ENCODE results near the gene JADE2. TPM values are rescaled to one million over a fixed set of nuclear protein-coding genes. Genes with fewer than 3 reads are reported as not detected.
A peak's percentile ranks its signal among the peaks of the same experiment; 100 is the strongest.

The JADE2 gene
- total RNA-seq, 4 donors from 2014 or later: 51.7 to 116 (median 76.6) TPM

- peak; percentile 80 to 84 for DNase-seq
- H3K36me3 ChIP-seq: peaks cover 56 to 60% of the 10 kb centered on the region in 2 donors
- intact Hi-C loops (cut with DNase I): loop anchor here (5.0 to 10.0 kb wide), 3 partner anchors 51 to 276 kb away; partner anchors contain the start of genes JADE2 and UBE2B
- H3K4me3 ChIP-seq (replicated peaks in 1 of 3): no peak overlapping the region
- peaks cover 0 to 25% of the 10 kb centered on the region in 2 donors for H3K4me1 ChIP-seq
- 48% methylated on average over 17 of the region's 17 CpGs for WGBS, 2 donors
- no peaks in the 10 kb centered on the region for H3K9me3 ChIP-seq
- no peak for TF ChIP-seq POLR2A (IDR thresholded peaks at IDR 0.05)
- peak; percentile 48 to 88 (median 78) for TF ChIP-seq CTCF (IDR thresholded peaks at IDR 0.05)
- H3K27me3 ChIP-seq: no peaks in the 10 kb centered on the region
- no peak overlapping the region for H3K27ac ChIP-seq
Observed at GRCh38 chr5:134577796-134578577, 52.5 kb downstream of the JADE2 start.

- H3K4me1 ChIP-seq: peaks cover 0 to 25% of the 10 kb centered on the region in 2 donors
- H3K9me3 ChIP-seq: no peaks in the 10 kb centered on the region
- TF ChIP-seq POLR2A (IDR thresholded peaks at IDR 0.05) (no peak), CTCF (IDR thresholded peaks at IDR 0.05) (no peak)
- H3K4me3 ChIP-seq (replicated peaks in 1 of 3): no peak overlapping the region
- no peak for DNase-seq
- H3K27ac ChIP-seq: no peak overlapping the region
- intact Hi-C loops (cut with DNase I): loop anchor here (5.0 to 10.0 kb wide), 3 partner anchors 51 to 276 kb away; partner anchors contain the start of genes JADE2 and UBE2B
- H3K36me3 ChIP-seq: peaks cover 49 to 54% of the 10 kb centered on the region in 2 donors
- 93 to 98% methylated on average over 4 to 24 of the region's 32 CpGs for WGBS, 2 donors
- H3K27me3 ChIP-seq: no peaks in the 10 kb centered on the region
Observed at GRCh38 chr5:134578578-134579283, 53.3 kb downstream of the JADE2 start.

GRCh38 chr5:134579284-134579771 is 53.9 kb downstream of the JADE2 start:
- peaks cover 43 to 48% of the 10 kb centered on the region in 2 donors for H3K36me3 ChIP-seq

GRCh38 chr5:134580001-134580460 is 54.6 kb downstream of the JADE2 start:
- TF ChIP-seq CTCF (IDR thresholded peaks at IDR 0.05): no peak
- TF ChIP-seq POLR2A (IDR thresholded peaks at IDR 0.05): no peak
- 66 to 68% methylated on average over 14 of the region's 14 CpGs for WGBS, 2 donors
- H3K27me3 ChIP-seq: no peaks in the 10 kb centered on the region
- no peak overlapping the region for H3K27ac ChIP-seq
- intact Hi-C loops (cut with DNase I): loop anchor here (10.0 kb wide), 1 partner anchor 395 kb away; no protein-coding TSS in a partner anchor
- DNase-seq: no peak
- H3K4me1 ChIP-seq: peaks cover 0 to 15% of the 10 kb centered on the region in 2 donors
- H3K36me3 ChIP-seq: peaks cover 36 to 41% of the 10 kb centered on the region in 2 donors
- no peak overlapping the region for H3K4me3 ChIP-seq (replicated peaks in 1 of 3)
- no peaks in the 10 kb centered on the region for H3K9me3 ChIP-seq

More at GRCh38 chr5:134579284-134579771, 53.9 kb downstream of the JADE2 start:
- WGBS, 2 donors: 95% methylated on average over 11 to 12 of the region's 13 CpGs
- TF ChIP-seq POLR2A (IDR thresholded peaks at IDR 0.05): no peak
- Histone ChIP-seq H3K27ac (no peak overlapping the region), H3K27me3 (no peaks in the 10 kb centered on the region), H3K4me1 (peaks cover 0 to 21% of the 10 kb centered on the region in 2 donors), H3K4me3 (replicated peaks in 1 of 3) (no peak overlapping the region), H3K9me3 (no peaks in the 10 kb centered on the region)
- intact Hi-C loops (cut with DNase I): loop anchor here (5.0 to 10.0 kb wide), 3 partner anchors 52 to 277 kb away; partner anchors contain the start of genes JADE2 and UBE2B
- no peak for DNase-seq

GRCh38 chr5:134581241-134581981 is 55.9 kb downstream of the JADE2 start:
- intact Hi-C loops (cut with DNase I): loop anchor here (10.0 kb wide), 1 partner anchor 397 kb away; no protein-coding TSS in a partner anchor
- DNase-seq: no peak
- H3K27me3 ChIP-seq: no peaks in the 10 kb centered on the region
- no peaks in the 10 kb centered on the region for H3K9me3 ChIP-seq
- H3K27ac ChIP-seq: no peak overlapping the region
- TF ChIP-seq POLR2A (IDR thresholded peaks at IDR 0.05): no peak
- no peak for TF ChIP-seq CTCF (IDR thresholded peaks at IDR 0.05)
- peaks cover 25 to 30% of the 10 kb centered on the region in 2 donors for H3K36me3 ChIP-seq
- H3K4me3 ChIP-seq (replicated peaks in 1 of 3): no peak overlapping the region
- WGBS, 2 donors: 59 to 78% methylated on average over 6 to 8 of the region's 8 CpGs
- peaks cover 0 to 15% of the 10 kb centered on the region in 2 donors for H3K4me1 ChIP-seq
